ENCODE results near the gene TTPAL.
A peak's percentile ranks its signal among the peaks of the same experiment; 100 is the strongest.

The TTPAL gene

DNA sequence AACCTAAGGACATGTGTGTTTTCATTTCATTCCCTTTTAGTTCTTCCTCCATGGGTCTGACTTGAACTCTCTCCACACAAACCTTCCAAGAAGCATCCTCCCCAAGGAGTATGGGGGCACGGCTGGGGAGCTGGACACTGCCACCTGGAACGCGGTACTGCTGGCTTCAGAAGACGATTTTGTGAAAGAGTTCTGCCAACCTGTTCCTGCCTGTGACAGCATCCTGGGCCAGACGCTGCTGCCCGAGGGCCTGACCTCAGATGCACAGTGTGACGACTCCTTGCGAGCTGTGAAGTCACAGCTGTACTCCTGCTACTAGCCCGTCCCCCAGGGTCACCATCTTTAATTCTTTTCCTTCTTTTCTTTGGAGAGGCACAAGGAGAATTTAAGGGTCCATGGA, 13.5 kb downstream of the TTPAL start:
- CTCF ChIA-PET: interaction anchor here (1.4 to 4.5 kb wide), 3 partner anchors 86 to 272 kb away, joined by 3 to 29 read pairs (median 4); no protein-coding TSS in a partner anchor
- no peak overlapping the region for H3K4me3 ChIP-seq (ENCODE audit: low read depth, low read length)
- POLR2A ChIA-PET: no interaction called here
- DNase-seq (ENCODE audit: low read depth, low spot score): no peak
- TF ChIP-seq, protein P1, sequence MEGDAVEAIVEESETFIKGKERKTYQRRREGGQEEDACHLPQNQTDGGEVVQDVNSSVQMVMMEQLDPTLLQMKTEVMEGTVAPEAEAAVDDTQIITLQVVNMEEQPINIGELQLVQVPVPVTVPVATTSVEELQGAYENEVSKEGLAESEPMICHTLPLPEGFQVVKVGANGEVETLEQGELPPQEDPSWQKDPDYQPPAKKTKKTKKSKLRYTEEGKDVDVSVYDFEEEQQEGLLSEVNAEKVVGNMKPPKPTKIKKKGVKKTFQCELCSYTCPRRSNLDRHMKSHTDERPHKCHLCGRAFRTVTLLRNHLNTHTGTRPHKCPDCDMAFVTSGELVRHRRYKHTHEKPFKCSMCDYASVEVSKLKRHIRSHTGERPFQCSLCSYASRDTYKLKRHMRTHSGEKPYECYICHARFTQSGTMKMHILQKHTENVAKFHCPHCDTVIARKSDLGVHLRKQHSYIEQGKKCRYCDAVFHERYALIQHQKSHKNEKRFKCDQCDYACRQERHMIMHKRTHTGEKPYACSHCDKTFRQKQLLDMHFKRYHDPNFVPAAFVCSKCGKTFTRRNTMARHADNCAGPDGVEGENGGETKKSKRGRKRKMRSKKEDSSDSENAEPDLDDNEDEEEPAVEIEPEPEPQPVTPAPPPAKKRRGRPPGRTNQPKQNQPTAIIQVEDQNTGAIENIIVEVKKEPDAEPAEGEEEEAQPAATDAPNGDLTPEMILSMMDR (IDR thresholded peaks at IDR 0.05; ENCODE audit: insufficient read depth, low read length, missing control alignments): no peak

DNA sequence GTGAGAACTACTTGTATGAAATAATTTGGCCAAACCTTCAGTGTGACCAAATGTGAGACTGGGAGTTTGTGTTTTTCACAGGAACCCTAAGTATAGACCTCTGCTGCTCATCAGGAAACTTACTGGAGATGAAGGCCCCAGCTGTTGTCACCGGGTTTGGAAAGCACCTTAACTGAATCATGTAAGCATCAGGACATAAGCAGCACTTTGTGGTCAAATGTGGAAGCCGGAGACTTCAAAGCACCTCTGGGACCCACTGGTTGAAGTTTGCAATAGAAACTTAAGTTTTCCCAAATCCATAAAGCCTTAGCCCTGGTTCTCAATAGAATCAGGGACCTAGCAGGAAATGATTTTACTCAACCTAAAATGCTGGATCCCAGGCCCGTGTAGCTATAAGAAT, 14.3 kb downstream of the TTPAL start:
- H3K4me3 ChIP-seq (ENCODE audit: low read depth, low read length): no peak overlapping the region
- ChIA-PET CTCF (interaction anchor here (1.4 to 4.5 kb wide), 3 partner anchors 86 to 273 kb away, joined by 3 to 29 read pairs (median 4); no protein-coding TSS in a partner anchor), POLR2A (no interaction called here)
- TF ChIP-seq, protein P1 (IDR thresholded peaks at IDR 0.05; ENCODE audit: insufficient read depth, low read length, missing control alignments): no peak
- no peak for DNase-seq (ENCODE audit: low read depth, low spot score)

DNA sequence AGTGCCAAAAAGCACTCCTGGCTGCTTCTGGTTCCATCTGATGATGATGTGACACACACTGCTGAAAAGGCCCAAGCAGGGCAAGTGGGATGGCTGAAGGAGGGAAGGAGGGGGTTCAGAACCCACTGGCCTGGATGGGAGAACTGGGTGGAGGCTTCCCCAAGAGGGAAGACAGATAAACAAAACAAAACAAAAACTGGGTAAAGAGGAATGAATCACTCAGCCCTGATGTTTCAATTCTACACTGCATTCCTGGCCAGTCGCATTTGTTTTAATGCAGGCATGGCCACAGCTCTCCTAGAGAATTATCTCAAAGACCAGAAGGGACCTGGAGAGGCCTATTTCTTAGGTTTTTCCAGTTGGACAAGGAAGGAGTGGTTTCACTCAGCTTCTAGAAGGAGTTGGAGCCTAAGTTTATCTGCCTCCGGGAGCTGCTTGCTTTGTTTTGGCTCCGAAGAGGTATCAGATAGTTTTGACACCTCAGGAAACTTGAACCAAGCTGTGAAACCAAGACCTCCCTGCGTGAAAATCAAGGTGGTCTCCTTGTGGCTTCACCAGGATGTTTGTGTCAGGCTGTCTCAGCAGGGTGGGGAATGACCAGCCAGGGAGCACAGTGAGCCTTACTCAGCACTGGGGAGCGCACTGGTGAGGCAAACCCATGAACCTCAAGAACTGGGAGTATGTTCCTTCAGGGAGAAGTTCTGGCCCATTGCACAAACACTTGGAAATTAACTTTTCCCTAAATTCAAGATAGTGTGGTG, 16.1 kb downstream of the TTPAL start:
- ChIA-PET POLR2A (no interaction called here), CTCF (interaction anchor here (0.9 to 4.5 kb wide), 5 partner anchors 14 to 191 kb away, joined by 3 to 29 read pairs (median 5); partner anchors contain the start of gene FITM2)
- TF ChIP-seq, protein P1 (IDR thresholded peaks at IDR 0.05; ENCODE audit: insufficient read depth, low read length, missing control alignments): no peak
- no peak for DNase-seq (ENCODE audit: low read depth, low spot score)
- H3K4me3 ChIP-seq (ENCODE audit: low read depth, low read length): no peak overlapping the region

DNA sequence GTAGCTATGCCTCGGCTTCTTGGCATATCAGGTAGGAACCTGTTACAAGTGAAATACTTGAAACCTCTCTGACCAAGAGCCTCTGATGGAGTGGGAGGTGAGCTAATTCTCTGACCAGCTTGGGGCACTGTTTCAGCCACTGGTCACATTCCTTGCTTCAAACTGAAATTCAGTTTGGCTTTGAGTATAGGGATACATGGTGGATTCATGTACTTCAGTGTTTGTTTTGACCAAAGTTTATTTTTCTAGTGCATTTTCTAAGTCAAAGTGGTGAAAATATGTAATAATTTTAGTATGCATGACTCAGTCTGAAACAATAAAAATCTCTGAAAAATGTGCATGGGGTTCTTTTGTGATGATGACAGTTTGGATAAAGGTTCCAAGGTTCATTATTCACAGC, 18.6 kb downstream of the TTPAL start:
- POLR2A ChIA-PET: interaction anchor here (1.1 to 2.1 kb wide), 2 partner anchors 18 to 116 kb away, joined by 4 to 6 read pairs; partner anchors contain the start of gene TTPAL
- CTCF ChIA-PET: interaction anchor here (1.1 to 2.3 kb wide), 6 partner anchors 9 to 109 kb away, joined by 3 to 7 read pairs (median 5); partner anchors contain the start of gene TTPAL
- peak; percentile 47 for DNase-seq (ENCODE audit: low read depth, low spot score)
- TF ChIP-seq, protein P1 (IDR thresholded peaks at IDR 0.05; ENCODE audit: insufficient read depth, low read length, missing control alignments): no peak
- no peak overlapping the region for H3K4me3 ChIP-seq (ENCODE audit: low read depth, low read length)

DNA sequence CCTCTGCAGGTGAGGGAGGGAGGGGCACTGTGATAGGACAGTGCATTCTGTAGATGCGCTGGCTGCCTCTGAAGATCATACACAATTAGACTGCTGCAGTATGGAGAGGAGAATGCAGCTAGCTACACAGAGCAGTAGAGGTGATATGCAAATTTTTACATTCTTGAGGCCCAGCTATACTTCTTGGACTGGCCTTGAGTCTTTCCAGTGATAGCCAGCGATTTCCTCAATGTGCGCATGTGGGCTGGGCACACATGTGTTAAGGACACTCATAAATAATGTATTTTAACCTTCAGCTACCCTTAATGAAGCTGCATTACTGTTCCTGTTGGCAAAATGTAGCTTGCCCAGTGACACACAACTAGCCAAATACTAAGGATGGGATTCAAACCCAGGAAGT, 19.0 kb downstream of the TTPAL start:
- POLR2A ChIA-PET: interaction anchor here (1.1 to 2.1 kb wide), 2 partner anchors 19 to 116 kb away, joined by 4 to 6 read pairs; partner anchors contain the start of gene TTPAL
- no peak for DNase-seq (ENCODE audit: low read depth, low spot score)
- TF ChIP-seq, protein P1 (IDR thresholded peaks at IDR 0.05; ENCODE audit: insufficient read depth, low read length, missing control alignments): no peak
- CTCF ChIA-PET: interaction anchor here (0.5 to 2.3 kb wide), 6 partner anchors 19 to 116 kb away, joined by 3 to 7 read pairs (median 4); partner anchors contain the start of gene TTPAL
- no peak overlapping the region for H3K4me3 ChIP-seq (ENCODE audit: low read depth, low read length)

DNA sequence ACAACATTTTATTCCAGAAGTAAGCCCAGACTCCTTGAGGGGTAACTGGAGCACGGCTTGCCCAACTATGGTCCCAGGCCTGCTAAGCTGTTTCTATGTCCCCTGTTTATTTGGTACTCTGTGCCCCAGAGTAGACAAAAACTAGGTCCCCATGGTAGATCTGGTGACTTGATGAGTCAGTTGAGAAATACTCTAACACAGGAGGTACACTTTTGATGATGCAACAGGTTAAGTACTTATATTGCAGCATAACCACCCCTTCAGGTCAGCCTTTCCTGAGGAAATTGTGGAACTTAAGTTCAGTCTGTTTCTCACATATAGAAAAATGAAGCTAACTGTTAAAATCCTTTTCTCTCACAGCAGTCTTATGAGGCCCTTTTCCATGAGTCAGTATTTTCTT, 19.6 kb downstream of the TTPAL start:
- TF ChIP-seq, protein P1 (IDR thresholded peaks at IDR 0.05; ENCODE audit: insufficient read depth, low read length, missing control alignments): no peak
- ChIA-PET POLR2A (interaction anchor here (2.1 kb wide), 1 partner anchor 19 kb away, joined by 6 read pairs; the partner anchor contains the start of gene TTPAL), CTCF (interaction anchor here (0.5 to 2.3 kb wide), 8 partner anchors 15 to 117 kb away, joined by 3 to 7 read pairs (median 3); partner anchors contain the start of gene TTPAL)
- H3K4me3 ChIP-seq (ENCODE audit: low read depth, low read length): no peak overlapping the region
- DNase-seq (ENCODE audit: low read depth, low spot score): peak; percentile 82
